SK-N-SH (cell line): Measurements from ENCODE around the gene CKM.

ENCODE experiments used
- JUND ChIP-seq: IDR thresholded peaks from 2 replicates; pipeline ENCODE4 v1.4.0; 2012
- SIN3A ChIP-seq: IDR thresholded peaks from 2 replicates; pipeline ENCODE4 v1.6.1; 2012; ENCODE audit warnings: low read depth, mild to moderate bottlenecking, low read length, moderate library complexity, borderline replicate concordance
- SMC3 ChIP-seq: IDR thresholded peaks from 2 replicates; pipeline ENCODE4 v1.6.1; 2012; ENCODE audit warnings: low read depth, low read length, improper control_type of control experiment
- TF ChIP-seq, protein P1 (sequence below): IDR thresholded peaks from 2 replicates; pipeline ENCODE4 v1.6.1; 2012; ENCODE audit warnings: mild to moderate bottlenecking, low read depth, low read length, moderate library complexity
- TF ChIP-seq, protein P2 (sequence below): IDR thresholded peaks from 2 replicates; pipeline ENCODE4; 2012

DNA sequence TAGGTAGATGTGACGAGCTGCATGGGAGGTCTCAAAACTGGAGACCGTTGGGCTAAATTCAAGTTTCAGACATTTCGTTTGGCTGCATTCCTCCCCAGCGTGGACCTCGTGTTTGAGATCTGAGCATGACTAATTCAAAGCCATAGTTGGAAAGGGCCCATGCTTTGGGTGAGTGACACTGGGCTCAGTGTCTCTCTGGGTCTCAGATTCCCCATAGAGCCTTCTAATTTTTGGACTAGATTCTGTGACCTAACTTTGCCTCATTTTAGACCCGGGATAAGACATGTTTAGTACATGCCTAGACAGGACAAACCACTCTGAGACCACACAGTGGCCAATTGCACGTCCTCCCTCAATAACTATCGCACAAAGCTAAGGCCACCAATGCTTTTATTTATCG lies 16.6 kb downstream of the CKM start:
- TF ChIP-seq SMC3 (no peak), SIN3A (no peak), JUND (no peak)
- TF ChIP-seq, protein P1, sequence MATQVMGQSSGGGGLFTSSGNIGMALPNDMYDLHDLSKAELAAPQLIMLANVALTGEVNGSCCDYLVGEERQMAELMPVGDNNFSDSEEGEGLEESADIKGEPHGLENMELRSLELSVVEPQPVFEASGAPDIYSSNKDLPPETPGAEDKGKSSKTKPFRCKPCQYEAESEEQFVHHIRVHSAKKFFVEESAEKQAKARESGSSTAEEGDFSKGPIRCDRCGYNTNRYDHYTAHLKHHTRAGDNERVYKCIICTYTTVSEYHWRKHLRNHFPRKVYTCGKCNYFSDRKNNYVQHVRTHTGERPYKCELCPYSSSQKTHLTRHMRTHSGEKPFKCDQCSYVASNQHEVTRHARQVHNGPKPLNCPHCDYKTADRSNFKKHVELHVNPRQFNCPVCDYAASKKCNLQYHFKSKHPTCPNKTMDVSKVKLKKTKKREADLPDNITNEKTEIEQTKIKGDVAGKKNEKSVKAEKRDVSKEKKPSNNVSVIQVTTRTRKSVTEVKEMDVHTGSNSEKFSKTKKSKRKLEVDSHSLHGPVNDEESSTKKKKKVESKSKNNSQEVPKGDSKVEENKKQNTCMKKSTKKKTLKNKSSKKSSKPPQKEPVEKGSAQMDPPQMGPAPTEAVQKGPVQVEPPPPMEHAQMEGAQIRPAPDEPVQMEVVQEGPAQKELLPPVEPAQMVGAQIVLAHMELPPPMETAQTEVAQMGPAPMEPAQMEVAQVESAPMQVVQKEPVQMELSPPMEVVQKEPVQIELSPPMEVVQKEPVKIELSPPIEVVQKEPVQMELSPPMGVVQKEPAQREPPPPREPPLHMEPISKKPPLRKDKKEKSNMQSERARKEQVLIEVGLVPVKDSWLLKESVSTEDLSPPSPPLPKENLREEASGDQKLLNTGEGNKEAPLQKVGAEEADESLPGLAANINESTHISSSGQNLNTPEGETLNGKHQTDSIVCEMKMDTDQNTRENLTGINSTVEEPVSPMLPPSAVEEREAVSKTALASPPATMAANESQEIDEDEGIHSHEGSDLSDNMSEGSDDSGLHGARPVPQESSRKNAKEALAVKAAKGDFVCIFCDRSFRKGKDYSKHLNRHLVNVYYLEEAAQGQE: no peak
- TF ChIP-seq, protein P2, sequence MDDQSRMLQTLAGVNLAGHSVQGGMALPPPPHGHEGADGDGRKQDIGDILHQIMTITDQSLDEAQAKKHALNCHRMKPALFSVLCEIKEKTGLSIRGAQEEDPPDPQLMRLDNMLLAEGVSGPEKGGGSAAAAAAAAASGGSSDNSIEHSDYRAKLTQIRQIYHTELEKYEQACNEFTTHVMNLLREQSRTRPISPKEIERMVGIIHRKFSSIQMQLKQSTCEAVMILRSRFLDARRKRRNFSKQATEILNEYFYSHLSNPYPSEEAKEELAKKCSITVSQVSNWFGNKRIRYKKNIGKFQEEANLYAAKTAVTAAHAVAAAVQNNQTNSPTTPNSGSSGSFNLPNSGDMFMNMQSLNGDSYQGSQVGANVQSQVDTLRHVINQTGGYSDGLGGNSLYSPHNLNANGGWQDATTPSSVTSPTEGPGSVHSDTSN: no peak
